GM12873 (cell line): ENCODE measurements around the gene ANO7.

Experiments used
- CTCF ChIP-seq: IDR thresholded peaks from 2 replicates; pipeline ENCODE4 v1.5.1; 2012; ENCODE audit warnings: low read depth, mild to moderate bottlenecking, moderate library complexity, low read length, control low read depth; ENCODE audit not compliant: insufficient read depth; ENCODE audit errors: missing control alignments

The ANO7 gene

DNA sequence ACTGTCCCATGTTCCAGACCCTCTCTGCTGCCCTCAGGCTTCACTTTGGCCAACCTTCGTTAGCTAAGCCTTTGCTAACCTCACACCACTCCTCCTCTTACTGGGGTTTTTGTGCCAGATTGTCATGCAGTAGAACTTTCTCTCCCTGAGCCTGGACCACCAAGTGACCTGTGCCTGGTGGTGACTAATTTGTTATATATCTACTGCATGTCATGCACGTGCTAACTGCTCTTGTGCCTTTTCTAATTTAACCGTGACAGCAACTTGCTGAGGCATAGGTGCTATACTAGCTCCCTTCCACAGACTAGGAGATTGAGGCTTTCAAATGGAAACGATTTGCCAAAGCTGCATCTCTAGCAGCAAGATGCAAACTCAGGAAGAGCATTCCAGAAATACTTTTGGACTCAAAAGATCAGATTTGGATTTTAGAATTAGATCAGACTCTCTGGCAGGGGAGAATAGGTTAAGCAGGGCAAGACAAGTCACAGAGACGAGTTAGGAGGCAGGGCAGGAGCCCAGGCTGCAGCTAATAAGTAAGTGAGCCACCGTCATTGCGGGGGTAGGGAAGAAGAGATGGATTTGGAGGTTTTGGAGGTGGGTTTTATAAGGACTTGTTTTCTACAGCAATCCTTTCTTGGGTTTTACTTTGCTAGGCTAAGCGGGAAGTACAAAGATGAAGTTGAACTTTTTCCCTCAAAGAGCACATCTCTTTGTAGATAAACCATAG, 36.4 kb upstream of the ANO7 start:
- TF ChIP-seq CTCF = no peak

- TF ChIP-seq CTCF = no peak
These were observed 34.9 kb upstream of the ANO7 start for GRCh38 chr2:241153616-241154015.

GRCh38 chr2:241154915-241155314, 33.6 kb upstream of the ANO7 start:
- TF ChIP-seq CTCF = no peak

- TF ChIP-seq CTCF = no peak
These were observed 32.5 kb upstream of the ANO7 start for GRCh38 chr2:241155936-241156335.

- no peak for TF ChIP-seq CTCF
These were observed 31.5 kb upstream of the ANO7 start for GRCh38 chr2:241156971-241157441.

GRCh38 chr2:241157841-241158545, 30.5 kb upstream of the ANO7 start:
- no peak for TF ChIP-seq CTCF

DNA sequence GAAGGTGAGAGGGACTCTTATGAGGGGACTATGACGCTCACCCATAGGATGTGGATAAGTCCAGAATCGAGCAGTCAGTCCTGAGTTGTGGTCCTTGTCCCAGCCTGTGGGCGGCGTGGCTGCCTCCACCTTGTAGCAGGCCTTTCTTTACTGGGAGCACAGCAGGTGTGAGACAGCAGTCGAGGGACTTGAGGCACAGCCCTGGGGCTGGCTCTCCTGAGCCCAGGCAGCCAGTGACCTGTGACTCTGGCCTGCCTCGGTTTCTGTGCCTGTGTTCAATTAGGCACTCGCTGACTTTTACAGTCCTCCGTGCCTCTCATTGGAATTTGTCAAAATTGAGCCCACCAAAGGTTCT, 30.0 kb upstream of the ANO7 start:
- no peak for TF ChIP-seq CTCF
